SK-N-MC (cell line): ENCODE measurements around the gene ETS2.

Experiments used
- EZH2 ChIP-seq: fragments of 200-600 bp; sonication (generic); IDR thresholded peaks from one replicate; pipeline ENCODE4 v1.6.1; 2017; ENCODE audit warnings: antibody characterized with exemption
- POLR2AphosphoS5 ChIP-seq: IDR thresholded peaks from 2 replicates; pipeline ENCODE4 v1.6.1; 2012; ENCODE audit warnings: mild to moderate bottlenecking, low read depth, low read length, borderline replicate concordance

DNA sequence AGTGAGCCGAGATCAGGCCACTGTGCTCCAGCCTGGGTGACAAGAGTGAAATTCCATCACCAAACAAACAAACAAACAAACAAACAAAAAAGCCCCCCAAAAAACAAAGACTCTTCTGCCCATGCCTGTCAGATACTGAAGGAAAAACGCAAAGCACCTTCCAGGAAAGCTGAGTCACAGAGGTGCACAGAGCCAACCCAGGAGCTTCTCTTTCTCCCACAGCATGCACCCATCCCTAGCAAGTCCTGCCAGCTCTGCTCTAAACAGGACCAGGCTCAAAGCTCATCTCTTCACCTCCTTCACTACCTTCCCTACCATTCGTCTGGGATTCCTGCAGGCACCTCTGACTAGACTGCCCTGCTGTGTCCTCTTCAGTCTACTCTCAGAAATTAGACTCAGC lies 46.5 kb downstream of the ETS2 start:
- no peak for TF ChIP-seq EZH2
- TF ChIP-seq POLR2AphosphoS5 = no peak
